Activated T-cell treated with anti-CD3 and anti-CD28 coated beads, Interleukin-2, amount 50 U/mL, for 1 hour (primary cell): ENCODE data around the gene ITGA8.
"Not testable (repeated sequence)": the region's sequence is repeated elsewhere in the genome, so short reads cannot be mapped to it uniquely, and the experiment has no call there.

Source experiments
- DNase-seq: peaks from one replicate; pipeline ENCODE4 v3.0.0-alpha.2; 2020

Gene ITGA8

GRCh38 chr10:15546606-15547005 lies 173.1 kb downstream of the ITGA8 start:
- DNase-seq, result no peak

DNA sequence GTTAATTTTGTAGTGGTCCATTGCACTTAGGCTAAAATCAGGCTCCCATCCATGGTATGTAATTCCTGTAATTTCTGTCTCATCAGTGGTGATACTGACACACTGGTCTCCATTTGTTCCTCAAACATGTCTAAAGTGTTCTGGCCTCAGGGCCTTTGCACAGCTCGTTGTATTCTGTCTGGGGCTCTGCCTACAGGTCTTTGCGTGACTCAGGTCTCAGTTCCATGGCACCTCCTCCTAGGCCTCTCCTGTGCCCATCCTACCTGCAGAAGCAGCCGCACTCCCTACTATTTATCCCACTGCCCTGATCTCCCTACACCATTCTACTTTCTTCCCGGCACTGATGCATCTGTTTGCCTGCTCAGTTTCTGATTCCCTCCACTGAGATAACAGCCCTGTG lies 173.8 kb downstream of the ITGA8 start:
- no peak for DNase-seq

DNA sequence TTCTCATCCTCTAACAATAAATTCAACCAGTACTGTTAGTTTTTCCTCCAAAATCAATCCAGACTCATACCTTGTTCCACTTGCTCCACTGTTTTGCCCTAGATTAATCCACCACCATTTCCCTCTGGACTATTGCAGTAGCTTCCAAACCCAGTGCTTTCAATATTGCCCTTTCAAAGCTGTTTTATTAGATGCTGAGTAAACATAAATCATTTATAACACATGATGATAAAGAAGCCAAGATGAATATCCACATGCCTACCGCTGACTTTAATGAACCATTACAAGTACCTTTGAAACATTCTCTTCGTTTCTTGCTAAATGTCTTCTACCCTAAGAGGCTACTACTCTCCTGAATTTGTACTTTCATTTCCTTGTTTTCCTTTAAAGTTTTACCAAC lies 174.5 kb downstream of the ITGA8 start:
- DNase-seq, result no peak

DNA sequence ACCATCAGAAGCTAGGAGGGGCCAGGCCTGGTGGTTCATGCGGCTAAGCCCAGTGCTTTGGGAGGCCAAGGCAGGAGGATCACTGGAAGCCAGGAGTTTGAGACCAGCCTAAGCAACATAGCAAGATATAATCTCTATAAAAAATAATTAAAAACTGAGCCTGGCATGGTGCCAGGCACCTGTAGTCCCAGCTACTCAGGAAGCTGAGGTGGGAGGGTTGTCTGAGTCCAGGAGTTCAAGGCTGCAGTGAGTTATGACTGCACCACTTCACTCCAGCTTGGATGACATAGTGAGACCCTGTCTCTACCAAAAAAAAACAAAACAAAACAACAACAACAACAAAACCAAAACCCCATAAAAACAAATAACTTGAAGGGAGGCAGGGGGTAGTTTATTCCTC lies 175.7 kb downstream of the ITGA8 start:
- no peak for DNase-seq

- no peak for DNase-seq
These were observed 176.9 kb downstream of the ITGA8 start for GRCh38 chr10:15542817-15543216.

GRCh38 chr10:15541376-15541775 lies 178.3 kb downstream of the ITGA8 start:
- DNase-seq, result no peak

DNA sequence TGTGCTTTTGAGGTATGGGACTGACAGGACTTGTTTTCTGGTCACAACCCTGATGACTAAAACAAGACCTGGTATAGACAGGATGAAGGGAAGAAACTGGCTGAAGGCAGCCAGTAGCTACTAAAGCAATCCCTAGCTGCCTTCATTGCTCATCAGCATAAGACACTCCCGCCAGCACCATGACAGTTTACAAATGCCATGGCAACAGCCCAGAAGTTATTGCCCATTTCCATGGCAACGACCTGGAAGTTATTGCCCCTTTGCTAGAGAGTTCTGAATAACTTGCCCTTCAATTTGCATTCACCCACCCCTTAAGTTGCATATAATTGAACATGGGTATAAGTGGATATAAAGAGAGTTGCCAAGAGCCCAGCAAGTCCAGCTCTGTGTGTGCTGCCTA lies 179.0 kb downstream of the ITGA8 start:
- no peak for DNase-seq

DNA sequence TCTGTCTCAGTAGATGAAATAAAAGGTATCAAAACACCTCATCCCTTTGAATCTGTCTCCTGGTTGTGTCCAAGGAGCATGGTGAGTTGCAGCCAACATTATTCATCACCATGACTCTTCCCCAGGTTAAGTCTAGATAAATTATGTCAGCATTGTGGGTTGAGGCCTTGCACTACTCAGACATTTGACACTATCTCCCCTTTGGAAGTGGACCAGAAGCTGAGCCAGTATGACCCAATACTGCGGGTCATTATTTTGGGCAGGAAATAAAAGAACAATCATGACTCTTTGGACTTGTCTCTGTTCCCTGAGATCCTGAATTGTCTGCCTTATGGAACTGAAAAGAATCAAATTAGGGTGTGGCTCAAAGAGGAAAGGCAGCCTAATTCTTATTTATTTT lies 180.5 kb downstream of the ITGA8 start:
- DNase-seq, result no peak

GRCh38 chr10:15534928-15535538 lies 184.7 kb downstream of the ITGA8 start:
- DNase-seq, result not testable (repeated sequence)

DNA sequence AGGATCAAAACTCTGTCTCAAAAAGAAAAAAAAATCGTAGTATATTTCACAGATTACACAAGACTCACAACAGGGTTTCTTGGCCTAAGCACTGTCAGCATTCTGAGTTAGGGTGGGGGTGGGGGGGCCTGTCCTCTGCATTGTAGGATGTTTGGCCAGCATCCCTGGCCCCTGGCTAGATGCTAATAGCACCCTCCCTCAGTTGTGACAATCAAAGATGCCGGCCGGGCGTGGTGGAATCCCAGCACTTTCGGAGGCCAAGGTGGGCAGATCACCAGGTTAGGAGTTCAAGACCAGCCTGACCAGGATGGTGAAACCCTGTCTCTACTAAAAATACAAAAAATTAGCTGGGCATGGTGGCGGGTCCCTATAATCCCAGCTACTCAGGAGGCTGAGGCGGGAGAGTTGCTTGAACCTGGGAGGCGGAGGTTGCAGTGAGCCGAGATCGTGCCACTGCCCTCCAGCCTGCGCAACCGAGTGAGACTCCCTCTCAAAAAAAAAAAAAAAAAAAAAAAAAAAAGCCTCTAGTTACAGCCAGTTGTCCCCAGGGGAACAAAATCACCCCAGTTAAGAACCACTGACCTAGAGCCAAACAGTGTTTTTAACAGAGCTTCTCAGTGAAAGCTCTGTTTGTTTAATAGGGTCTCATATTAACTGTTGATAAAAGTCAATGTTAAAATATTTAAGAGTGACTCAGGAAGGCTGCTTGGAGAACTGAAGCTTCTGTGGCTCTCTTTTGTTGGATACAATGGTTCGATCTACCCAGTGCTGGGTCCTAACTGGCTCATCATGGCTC lies 187.6 kb downstream of the ITGA8 start:
- no peak for DNase-seq

- no peak for DNase-seq
These were observed 190.9 kb downstream of the ITGA8 start for GRCh38 chr10:15528859-15529239.

- no peak for DNase-seq
These were observed 193.0 kb downstream of the ITGA8 start for GRCh38 chr10:15526754-15527153.

DNA sequence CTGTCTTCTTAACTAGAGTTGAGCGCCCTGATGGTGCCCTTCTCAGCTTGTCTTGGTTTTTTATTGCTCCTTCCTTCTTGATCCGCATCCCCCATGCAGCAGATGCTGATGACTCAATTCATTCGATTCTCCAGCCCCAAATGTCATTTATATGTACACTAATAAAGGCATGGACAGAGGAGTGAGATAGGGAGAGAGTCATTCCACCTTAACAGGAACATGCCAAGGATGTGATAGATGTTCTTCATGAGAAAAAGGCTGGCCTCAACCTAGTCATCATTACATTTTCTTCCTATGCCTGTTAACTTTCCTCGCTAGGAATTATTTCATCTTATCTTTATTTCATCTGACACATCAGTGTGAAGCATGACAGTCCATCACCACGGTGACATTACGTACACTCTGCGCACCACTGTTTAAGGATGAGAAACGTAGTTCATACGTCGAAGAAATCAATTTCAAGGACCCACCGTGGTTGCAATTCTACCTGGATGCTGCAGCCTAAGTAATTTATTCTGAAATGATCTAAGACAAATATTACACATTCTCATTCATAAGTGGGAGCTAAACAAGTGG lies 198.3 kb downstream of the ITGA8 start:
- DNase-seq, result no peak

- no peak for DNase-seq
These were observed 201.5 kb downstream of the ITGA8 start for GRCh38 chr10:15518250-15518649.

- no peak for DNase-seq
These were observed 203.3 kb downstream of the ITGA8 start for GRCh38 chr10:15516256-15517085.

- no peak for DNase-seq
These were observed 204.5 kb downstream of the ITGA8 start for GRCh38 chr10:15515202-15515601.

DNA sequence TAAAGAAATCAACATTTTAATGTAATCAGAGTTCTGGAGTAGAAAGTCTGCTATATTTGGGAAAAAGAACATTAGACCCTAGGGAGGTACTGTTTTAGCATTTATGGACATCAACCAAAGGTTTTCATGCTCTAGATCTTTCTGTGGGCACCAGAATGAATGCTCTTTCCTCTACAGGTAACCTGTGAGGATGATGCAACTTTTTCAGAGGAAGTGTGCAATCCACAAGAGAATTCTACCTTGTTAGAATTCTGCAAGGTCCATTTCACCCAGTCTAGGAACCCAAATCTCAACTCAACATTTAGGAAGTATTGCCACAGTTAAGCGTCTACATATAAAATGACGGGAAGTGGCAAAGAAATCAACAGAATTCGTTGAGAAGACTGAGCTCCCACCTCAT lies 208.8 kb downstream of the ITGA8 start:
- no peak for DNase-seq

DNA sequence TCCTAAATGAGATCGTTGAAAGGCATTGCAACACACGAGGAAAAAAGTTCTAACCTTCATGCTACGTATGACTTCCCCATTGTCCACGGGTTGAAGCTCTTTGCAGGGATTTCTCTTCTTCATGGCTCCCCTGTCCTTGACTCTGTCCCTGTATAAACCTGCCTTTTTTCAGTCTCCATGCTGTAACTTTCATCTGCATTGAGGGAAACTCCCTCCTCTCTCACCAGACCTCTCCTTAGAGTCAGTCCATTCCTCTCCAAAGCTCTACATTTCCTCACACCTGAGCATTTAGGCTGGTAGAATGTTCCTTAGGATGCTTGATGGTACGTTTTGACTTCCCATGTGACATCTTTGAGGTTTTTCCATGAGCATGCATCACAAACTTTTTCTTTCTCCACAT lies 214.4 kb downstream of the ITGA8 start:
- no peak for DNase-seq

DNA sequence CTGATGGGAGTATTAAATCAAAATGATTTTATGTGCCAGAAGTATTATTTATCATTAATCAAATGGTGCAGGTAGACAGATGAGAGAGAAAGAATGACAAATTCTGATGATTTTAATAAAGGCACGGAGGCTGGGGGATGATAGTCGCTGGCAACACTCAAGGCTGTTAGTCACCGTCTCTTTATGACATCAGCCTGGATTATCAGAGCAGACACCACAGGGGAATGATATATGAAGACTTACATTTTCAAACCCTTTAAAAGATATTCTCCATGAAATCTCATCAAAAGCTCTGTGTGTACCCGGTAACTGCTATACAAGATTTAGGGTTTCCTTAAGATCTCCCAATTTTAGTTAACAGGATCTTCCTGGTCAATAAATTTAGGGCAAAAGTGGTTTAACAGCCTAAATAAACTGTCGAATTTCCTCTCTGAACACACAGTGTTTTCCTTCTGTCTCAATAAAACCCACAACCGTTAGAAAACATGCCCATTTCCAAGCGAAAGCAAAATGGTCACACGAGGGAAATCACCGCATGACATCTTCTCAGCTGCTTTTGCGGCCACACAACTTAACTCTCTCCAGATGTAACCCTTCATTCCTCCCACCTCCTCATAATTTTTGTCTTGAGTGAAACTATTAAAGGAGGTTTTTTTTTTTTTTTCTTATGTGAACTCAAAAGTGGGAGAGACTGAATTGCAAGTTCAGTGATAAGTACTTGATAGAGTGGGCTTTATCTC lies 215.5 kb downstream of the ITGA8 start:
- DNase-seq, result no peak

GRCh38 chr10:15494850-15495506 lies 224.7 kb downstream of the ITGA8 start:
- DNase-seq, result no peak

DNA sequence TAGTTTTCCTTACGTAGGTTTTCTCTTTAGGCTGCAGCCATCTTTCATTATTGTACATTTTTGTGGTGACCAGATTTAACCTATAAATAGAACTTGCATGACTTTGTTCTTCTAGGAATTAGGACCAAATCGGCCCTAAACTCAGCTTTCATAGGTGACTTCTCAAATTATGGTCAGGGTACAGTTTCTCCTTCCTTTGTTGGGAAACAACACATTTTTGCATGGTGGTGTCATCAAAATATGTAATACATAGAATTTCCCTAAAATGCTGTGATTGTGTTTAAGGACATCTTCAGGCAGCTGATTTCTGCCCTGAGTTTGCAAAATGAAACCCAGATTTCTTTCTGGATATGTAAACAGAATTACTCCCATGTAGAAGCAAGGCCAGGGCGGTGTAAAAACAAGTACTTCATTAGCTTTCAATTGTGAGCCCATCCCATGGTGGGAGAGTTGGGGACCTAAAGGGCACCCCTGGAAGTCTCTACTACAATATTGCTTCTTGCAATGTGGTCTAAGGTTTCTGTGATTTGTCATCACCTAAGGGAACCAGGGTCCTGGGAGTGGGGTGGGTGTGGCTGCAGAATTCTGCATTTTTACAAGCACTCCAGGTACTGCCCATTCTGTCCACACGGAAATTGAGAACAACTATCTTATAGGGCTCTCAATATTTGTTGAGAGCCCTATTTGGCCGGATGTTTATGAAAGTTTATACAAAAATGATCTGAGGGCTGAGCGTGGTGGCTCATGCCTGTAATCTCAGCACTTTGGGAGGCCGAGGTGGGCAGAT lies 227.7 kb downstream of the ITGA8 start:
- no peak for DNase-seq
